Ascending aorta (tissue), 2 donors: ENCODE data around the gene SLC17A8. TPM values are rescaled to one million over a fixed set of nuclear protein-coding genes. Genes with fewer than 3 reads are reported as not detected.

Experiments
- DNase-seq, 2 donors: peaks; one replicate each; pipeline ENCODE4 v3.0.0-alpha.2; 2019; ENCODE audit warnings: low spot score in 2 of 2
- H3K27ac ChIP-seq, 2 donors: fragments of 200-600 bp; sonication (generic); one replicate each; pipeline ENCODE4 v1.5.1; 2016 to 2017; ENCODE audit warnings: mild to moderate bottlenecking in 1 of 2
- H3K27me3 ChIP-seq: fragments of 200-600 bp; sonication (generic); one replicate; pipeline ENCODE4 v1.5.1; 2017
- H3K36me3 ChIP-seq, 2 donors: fragments of 200-600 bp; sonication (generic); one replicate each; pipeline ENCODE4 v1.5.1; 2016
- H3K4me1 ChIP-seq, 2 donors: fragments of 200-600 bp; sonication (generic); one replicate each; pipeline ENCODE4 v1.5.1; 2016 to 2017; ENCODE audit warnings: mild to moderate bottlenecking in 1 of 2
- H3K4me3 ChIP-seq, 2 donors: fragments of 200-600 bp; sonication (generic); one replicate each; pipeline ENCODE4 v1.5.1; 2016 to 2017; ENCODE audit warnings: mild to moderate bottlenecking in 1 of 2
- H3K9me3 ChIP-seq, 2 donors: fragments of 200-600 bp; sonication (generic); one replicate each; pipeline ENCODE4 v1.5.1; 2016
- CTCF ChIP-seq, 3 experiments: fragments of 200-600 bp in 2 of 3; fragments of 450-650 bp in 1 of 3; sonication (generic) in 2 of 3; IDR thresholded peaks; one replicate each; pipeline ENCODE4 v1.5.1; 2016 to 2019; ENCODE audit warnings: antibody characterized with exemption in 3 of 3, mild to moderate bottlenecking in 1 of 3, moderate library complexity in 1 of 3
- intact Hi-C: fragments of 100-400 bp; cut with DNase I; formaldehyde crosslinking; loops from one replicate; pipeline ENCODE4 v1.15.1; 2023
- total RNA-seq: library from RNA; depleted of rRNA; stranded (reverse); fragments of >200 nt; gene quantifications from one replicate; pipeline ENCODE4 v1.1.0, GENCODE V29; 2016

Gene SLC17A8
- total RNA-seq, 1 donor from 2014 or later = not detected

- H3K4me1 ChIP-seq = no peaks in the 10 kb centered on the region
- no peaks in the 10 kb centered on the region for H3K27me3 ChIP-seq
- TF ChIP-seq CTCF (IDR thresholded peaks at IDR 0.05) = no peak
- H3K4me3 ChIP-seq = no peak overlapping the region
- intact Hi-C loops = no loop called here
- H3K27ac ChIP-seq = no peak overlapping the region
- H3K9me3 ChIP-seq = no peaks in the 10 kb centered on the region
- no peaks in the 10 kb centered on the region for H3K36me3 ChIP-seq
- DNase-seq = no peak
These were observed 97.1 kb downstream of the SLC17A8 start for GRCh38 chr12:100453951-100454350.

DNA sequence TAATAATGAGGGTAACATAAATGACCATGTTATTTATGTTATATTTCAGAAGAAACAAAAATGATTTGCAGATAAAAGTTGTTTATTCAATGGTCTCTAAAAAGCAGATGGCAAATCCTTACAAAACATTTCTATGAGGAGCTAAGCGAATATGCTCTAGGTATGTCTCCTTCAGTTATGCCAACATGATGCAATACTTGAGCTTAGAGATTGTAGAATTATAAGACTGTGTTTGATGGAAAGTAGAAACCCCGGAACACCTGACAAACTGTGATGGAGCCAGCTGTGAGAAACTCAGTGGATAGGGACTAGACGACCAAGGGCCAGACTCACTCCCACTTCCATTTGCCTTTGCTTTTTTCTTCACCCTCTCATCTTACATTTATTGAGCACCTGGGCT is 99.0 kb downstream of the SLC17A8 start:
- TF ChIP-seq CTCF (IDR thresholded peaks at IDR 0.05) = no peak
- no peaks in the 10 kb centered on the region for H3K36me3 ChIP-seq
- no peak overlapping the region for H3K27ac ChIP-seq
- H3K4me1 ChIP-seq = no peaks in the 10 kb centered on the region
- H3K27me3 ChIP-seq = no peaks in the 10 kb centered on the region
- intact Hi-C loops = no loop called here
- H3K9me3 ChIP-seq = no peaks in the 10 kb centered on the region
- no peak for DNase-seq
- H3K4me3 ChIP-seq = no peak overlapping the region

GRCh38 chr12:100458191-100458590 is 101.3 kb downstream of the SLC17A8 start:
- H3K9me3 ChIP-seq = no peaks in the 10 kb centered on the region
- DNase-seq = no peak
- H3K27ac ChIP-seq = no peak overlapping the region
- H3K36me3 ChIP-seq = no peaks in the 10 kb centered on the region
- intact Hi-C loops = no loop called here
- no peak overlapping the region for H3K4me3 ChIP-seq
- no peak for TF ChIP-seq CTCF (IDR thresholded peaks at IDR 0.05)
- no peaks in the 10 kb centered on the region for H3K27me3 ChIP-seq
- no peaks in the 10 kb centered on the region for H3K4me1 ChIP-seq

GRCh38 chr12:100460702-100461101 is 103.8 kb downstream of the SLC17A8 start:
- DNase-seq = no peak
- H3K9me3 ChIP-seq = no peaks in the 10 kb centered on the region
- intact Hi-C loops = no loop called here

GRCh38 chr12:100461330-100461973 is 104.6 kb downstream of the SLC17A8 start:
- H3K4me3 ChIP-seq = no peak overlapping the region
- H3K36me3 ChIP-seq = no peaks in the 10 kb centered on the region
- H3K4me1 ChIP-seq = no peaks in the 10 kb centered on the region
- no peak for TF ChIP-seq CTCF (IDR thresholded peaks at IDR 0.05)
- H3K27ac ChIP-seq = no peak overlapping the region
- H3K9me3 ChIP-seq = no peaks in the 10 kb centered on the region
- intact Hi-C loops = no loop called here
- H3K27me3 ChIP-seq = no peaks in the 10 kb centered on the region
- no peak for DNase-seq

More at GRCh38 chr12:100460702-100461101, 103.8 kb downstream of the SLC17A8 start:
- H3K4me3 ChIP-seq = no peak overlapping the region
- no peak overlapping the region for H3K27ac ChIP-seq
- no peaks in the 10 kb centered on the region for H3K36me3 ChIP-seq
- TF ChIP-seq CTCF (IDR thresholded peaks at IDR 0.05) = no peak
- H3K4me1 ChIP-seq = no peaks in the 10 kb centered on the region
- H3K27me3 ChIP-seq = no peaks in the 10 kb centered on the region

DNA sequence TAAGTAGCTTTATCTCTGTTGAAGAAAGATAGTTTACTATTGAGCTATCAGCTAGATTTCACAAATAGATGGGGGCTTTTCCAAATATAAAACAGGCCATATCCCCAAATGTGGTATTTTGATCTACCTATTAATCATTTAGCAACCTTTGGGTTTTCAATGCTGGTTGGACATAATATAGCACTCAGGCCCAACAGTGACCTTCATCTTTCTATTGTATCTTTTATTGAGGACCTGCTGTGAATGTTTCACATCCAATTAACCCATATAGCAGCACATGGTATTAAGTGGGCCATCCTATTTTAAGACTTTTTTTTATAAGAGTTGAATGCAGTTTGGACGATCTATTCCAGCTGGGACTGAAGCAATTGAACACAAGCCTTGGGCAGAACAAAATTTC is 106.8 kb downstream of the SLC17A8 start:
- Histone ChIP-seq H3K27me3 (no peaks in the 10 kb centered on the region), H3K4me1 (no peaks in the 10 kb centered on the region), H3K9me3 (no peaks in the 10 kb centered on the region), H3K27ac (no peak overlapping the region), H3K36me3 (no peaks in the 10 kb centered on the region), H3K4me3 (no peak overlapping the region)
- no peak for DNase-seq
- intact Hi-C loops = no loop called here
- no peak for TF ChIP-seq CTCF (IDR thresholded peaks at IDR 0.05)
